Large intestine (tissue), 3 donors: Measurements from ENCODE around the gene PLS1. TPM values are rescaled to one million over a fixed set of nuclear protein-coding genes. Genes with fewer than 3 reads are reported as not detected.
"Not testable (repeated sequence)": the region's sequence is repeated elsewhere in the genome, so short reads cannot be mapped to it uniquely, and the experiment has no call there.

Experiments used
- DNase-seq, 2 donors: peaks; one replicate each; pipeline versions ENCODE4 v3.0.0 to v3.0.0-alpha.2; 2013
- H3K27ac ChIP-seq: one replicate; pipeline ENCODE4 v1.5.1; 2013; ENCODE audit warnings: low read length
- H3K27me3 ChIP-seq: 2 replicates; pipeline ENCODE4 v1.6.1; 2013; ENCODE audit warnings: low read length; ENCODE audit not compliant: control insufficient read depth, insufficient read depth
- H3K36me3 ChIP-seq: 2 replicates; pipeline ENCODE4 v1.6.1; 2013; ENCODE audit warnings: low read length; ENCODE audit not compliant: control insufficient read depth, insufficient read depth
- H3K4me1 ChIP-seq: one replicate; pipeline ENCODE4 v1.6.1; 2013; ENCODE audit warnings: low read length; ENCODE audit not compliant: control insufficient read depth, insufficient read depth
- H3K4me3 ChIP-seq: one replicate; pipeline ENCODE4 v1.5.1; 2013; ENCODE audit warnings: low read length
- H3K9me3 ChIP-seq: one replicate; pipeline ENCODE4 v1.6.1; 2013; ENCODE audit warnings: mild to moderate bottlenecking, low read depth, low read length, moderate library complexity; ENCODE audit not compliant: control insufficient read depth
- WGBS: methylation state at CpG from one replicate; pipeline ENCODE4 v1.1.5; 2013; ENCODE audit warnings: low lambda C conversion rate; ENCODE audit not compliant: insufficient coverage; 5-methylcytosine and 5-hydroxymethylcytosine counted together
- polyA plus RNA-seq: library from polyadenylated mRNA; unstranded; fragments of 120-200 nt; gene quantifications from one replicate; pipeline ENCODE4 v1.2.1, GENCODE V29; 2013

The PLS1 gene
- polyA plus RNA-seq, 1 donor = 44.2 TPM

DNA sequence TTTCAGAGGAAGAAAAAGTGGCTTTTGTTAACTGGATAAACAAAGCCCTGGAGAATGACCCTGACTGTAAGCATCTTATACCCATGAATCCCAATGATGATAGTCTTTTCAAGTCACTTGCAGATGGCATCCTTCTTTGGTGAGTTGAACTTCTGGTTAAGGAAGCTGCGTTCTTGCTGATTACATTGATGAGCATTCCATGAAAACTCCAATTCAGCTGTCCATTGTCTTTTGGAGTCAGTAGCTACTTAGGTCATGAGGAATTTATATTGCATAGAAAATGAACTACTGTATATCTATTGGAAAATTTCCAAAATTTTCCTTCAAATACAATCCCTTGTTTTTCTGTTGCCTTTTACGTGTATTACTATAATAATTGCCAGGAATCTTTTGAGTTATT lies 80.0 kb downstream of the PLS1 start:
- no peaks in the 10 kb centered on the region for H3K4me1 ChIP-seq
- no peak overlapping the region for H3K4me3 ChIP-seq
- no CpG with 5 or more reads among the region's 2 CpGs for WGBS
- no peak for DNase-seq
- no peaks in the 10 kb centered on the region for H3K9me3 ChIP-seq
- H3K36me3 ChIP-seq = no peaks in the 10 kb centered on the region
- no peaks in the 10 kb centered on the region for H3K27me3 ChIP-seq
- H3K27ac ChIP-seq = no peak overlapping the region

DNA sequence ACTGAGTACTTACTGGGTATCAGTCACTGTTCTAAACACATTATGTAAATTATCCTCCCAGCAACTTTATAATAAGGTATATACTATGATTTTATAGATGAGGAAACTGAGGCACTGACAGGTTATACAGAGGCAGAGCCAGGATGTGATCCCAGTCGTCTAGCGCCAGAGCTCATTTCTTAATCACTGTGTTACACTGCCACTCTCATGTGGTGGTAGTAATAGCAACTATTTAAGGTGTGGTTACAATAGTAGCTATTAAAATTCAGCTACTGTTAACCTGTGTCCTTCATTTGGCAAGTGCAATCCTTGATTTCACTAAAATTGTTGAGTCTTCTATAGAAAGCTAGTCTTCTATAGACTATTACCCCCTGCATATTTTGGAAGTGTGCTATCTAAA lies 84.5 kb downstream of the PLS1 start:
- Histone ChIP-seq H3K36me3 (peaks cover 5% of the 10 kb centered on the region), H3K9me3 (no peaks in the 10 kb centered on the region), H3K27ac (no peak overlapping the region), H3K4me3 (no peak overlapping the region), H3K4me1 (no peaks in the 10 kb centered on the region), H3K27me3 (no peaks in the 10 kb centered on the region)
- peak in 1 of 2 donors; percentile 15 for DNase-seq
- 68% methylated on average over 2 of the region's 2 CpGs for WGBS

DNA sequence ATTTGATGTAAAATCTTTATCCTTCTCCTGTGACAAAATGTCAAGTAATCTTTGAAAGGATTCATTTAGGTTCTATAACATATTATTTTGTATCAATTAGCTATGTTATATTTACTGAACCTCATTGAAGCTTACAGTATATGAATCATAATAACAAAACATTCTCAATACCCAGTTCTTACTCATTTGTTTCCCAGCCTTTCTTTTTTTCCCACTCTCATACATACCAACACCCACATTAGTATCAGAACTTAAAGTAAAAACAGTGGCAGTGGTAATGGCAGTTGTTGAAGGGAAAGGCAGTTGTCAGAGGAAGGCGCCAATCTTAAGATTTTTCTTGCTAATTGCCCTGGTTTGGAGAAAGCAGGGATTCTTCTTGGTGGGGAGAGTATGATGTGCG lies 94.4 kb downstream of the PLS1 start:
- no peak for DNase-seq
- Histone ChIP-seq H3K4me3 (no peak overlapping the region), H3K27ac (no peak overlapping the region), H3K4me1 (no peaks in the 10 kb centered on the region), H3K36me3 (peaks cover 5% of the 10 kb centered on the region), H3K9me3 (no peaks in the 10 kb centered on the region), H3K27me3 (no peaks in the 10 kb centered on the region)
- WGBS = no CpG with 5 or more reads among the region's 2 CpGs

DNA sequence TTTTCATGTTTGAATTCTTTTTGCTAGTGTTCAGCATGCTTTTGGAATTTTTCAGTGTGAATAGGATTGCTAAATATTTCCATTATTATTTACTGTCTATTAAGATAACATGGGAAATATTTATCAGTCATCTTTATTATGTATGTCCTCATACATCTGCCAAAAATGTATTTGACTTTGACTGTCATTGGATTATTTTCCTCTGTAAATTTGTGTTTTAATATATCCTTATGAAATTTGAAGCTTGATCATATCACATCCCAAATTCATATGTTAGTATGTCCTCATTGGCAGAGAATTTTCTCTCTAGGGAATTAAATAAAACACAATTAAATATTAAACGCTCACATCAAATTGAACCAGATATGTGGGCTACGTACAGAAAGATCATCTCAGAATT lies 95.3 kb downstream of the PLS1 start:
- H3K36me3 ChIP-seq = peaks cover 3% of the 10 kb centered on the region
- H3K27ac ChIP-seq = no peak overlapping the region
- no peaks in the 10 kb centered on the region for H3K4me1 ChIP-seq
- H3K9me3 ChIP-seq = no peaks in the 10 kb centered on the region
- WGBS = no CpG with 5 or more reads among the region's 2 CpGs
- H3K4me3 ChIP-seq = no peak overlapping the region
- no peaks in the 10 kb centered on the region for H3K27me3 ChIP-seq
- DNase-seq = no peak

DNA sequence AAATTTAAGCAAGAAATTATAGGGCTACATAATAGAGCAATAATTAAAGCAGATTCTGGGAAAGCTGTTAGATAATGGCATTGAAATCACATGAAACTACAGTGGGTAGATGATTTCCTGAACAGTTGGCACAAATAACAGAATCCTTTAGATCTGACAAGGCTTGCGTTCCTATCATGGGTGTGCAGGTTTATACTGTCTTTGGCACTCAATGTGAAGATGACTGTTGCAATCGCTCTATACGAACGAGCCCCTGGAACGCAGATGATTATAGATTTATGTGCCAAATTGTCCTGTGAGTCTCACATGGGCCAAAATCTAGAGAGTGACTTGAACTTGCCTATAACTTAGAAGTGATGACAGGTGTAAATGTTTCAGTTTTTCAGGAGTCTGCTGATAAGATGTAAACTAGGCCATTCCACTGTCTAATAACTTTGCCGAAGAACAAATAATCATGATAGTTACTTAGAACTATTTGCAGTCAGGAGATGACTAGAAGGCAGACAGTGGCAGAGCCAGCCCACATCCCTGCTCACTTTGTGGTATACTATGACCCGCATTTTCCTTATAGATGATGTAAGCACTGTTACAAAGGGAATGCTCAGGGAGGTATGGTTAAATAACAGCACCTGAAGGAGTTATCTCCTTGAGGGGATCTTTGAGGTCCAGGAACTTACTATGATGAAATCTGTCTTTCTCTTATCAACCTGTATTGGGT lies 97.1 kb downstream of the PLS1 start:
- Histone ChIP-seq H3K4me1 (no peaks in the 10 kb centered on the region), H3K27ac (no peak overlapping the region), H3K4me3 (no peak overlapping the region), H3K27me3 (no peaks in the 10 kb centered on the region), H3K36me3 (peaks cover 3% of the 10 kb centered on the region), H3K9me3 (no peaks in the 10 kb centered on the region)
- WGBS = 80% methylated on average over 3 of the region's 7 CpGs
- DNase-seq = peak in 1 of 2 donors; percentile 10

DNA sequence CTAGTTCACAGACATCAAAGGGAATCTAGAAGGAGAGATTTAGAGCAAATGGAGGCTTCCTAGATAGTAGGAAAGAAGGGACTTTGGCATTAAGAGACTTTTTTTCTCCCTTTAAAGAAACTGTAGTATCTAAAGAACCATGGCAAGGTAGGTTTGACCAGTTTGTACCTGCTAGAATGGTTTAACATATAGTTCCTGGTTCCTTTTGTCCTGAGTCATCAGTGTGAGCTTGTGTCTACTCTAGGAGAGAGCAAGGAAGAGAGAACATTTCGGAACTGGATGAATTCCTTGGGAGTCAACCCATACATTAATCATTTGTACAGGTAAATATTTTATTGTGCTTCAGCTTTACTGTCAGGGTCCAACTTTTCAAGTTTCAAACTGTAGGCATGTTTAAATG lies 98.0 kb downstream of the PLS1 start:
- Histone ChIP-seq H3K27me3 (no peaks in the 10 kb centered on the region), H3K4me1 (no peaks in the 10 kb centered on the region), H3K27ac (no peak overlapping the region), H3K4me3 (no peak overlapping the region), H3K9me3 (no peaks in the 10 kb centered on the region), H3K36me3 (peaks cover 3% of the 10 kb centered on the region)
- DNase-seq = peak in 1 of 2 donors; percentile 10
- WGBS = no CpG with 5 or more reads among the region's 1 CpG

DNA sequence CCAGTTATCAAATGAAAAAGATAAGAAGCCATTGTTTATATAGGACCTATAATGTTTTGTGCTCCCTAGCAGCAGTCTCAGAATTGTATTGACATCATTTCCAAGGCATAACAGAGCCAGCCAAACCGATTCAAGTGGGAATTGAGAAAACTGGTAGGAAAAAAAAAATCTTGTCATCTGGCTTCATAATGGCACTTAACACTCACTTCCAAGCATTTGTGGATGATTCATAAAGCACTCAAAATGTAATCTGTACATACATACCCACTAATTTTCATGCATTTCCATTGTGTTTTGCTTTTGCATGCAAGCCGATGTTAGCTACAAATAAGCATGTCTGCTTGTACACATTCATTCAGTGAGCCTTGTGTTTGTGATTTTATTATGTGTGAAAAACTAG lies 109.0 kb downstream of the PLS1 start:
- no peak for DNase-seq
- no peaks in the 10 kb centered on the region for H3K27me3 ChIP-seq
- H3K27ac ChIP-seq = no peak overlapping the region
- no peaks in the 10 kb centered on the region for H3K9me3 ChIP-seq
- no peaks in the 10 kb centered on the region for H3K4me1 ChIP-seq
- no peaks in the 10 kb centered on the region for H3K36me3 ChIP-seq
- H3K4me3 ChIP-seq = no peak overlapping the region
- WGBS = no CpG with 5 or more reads among the region's 2 CpGs

DNA sequence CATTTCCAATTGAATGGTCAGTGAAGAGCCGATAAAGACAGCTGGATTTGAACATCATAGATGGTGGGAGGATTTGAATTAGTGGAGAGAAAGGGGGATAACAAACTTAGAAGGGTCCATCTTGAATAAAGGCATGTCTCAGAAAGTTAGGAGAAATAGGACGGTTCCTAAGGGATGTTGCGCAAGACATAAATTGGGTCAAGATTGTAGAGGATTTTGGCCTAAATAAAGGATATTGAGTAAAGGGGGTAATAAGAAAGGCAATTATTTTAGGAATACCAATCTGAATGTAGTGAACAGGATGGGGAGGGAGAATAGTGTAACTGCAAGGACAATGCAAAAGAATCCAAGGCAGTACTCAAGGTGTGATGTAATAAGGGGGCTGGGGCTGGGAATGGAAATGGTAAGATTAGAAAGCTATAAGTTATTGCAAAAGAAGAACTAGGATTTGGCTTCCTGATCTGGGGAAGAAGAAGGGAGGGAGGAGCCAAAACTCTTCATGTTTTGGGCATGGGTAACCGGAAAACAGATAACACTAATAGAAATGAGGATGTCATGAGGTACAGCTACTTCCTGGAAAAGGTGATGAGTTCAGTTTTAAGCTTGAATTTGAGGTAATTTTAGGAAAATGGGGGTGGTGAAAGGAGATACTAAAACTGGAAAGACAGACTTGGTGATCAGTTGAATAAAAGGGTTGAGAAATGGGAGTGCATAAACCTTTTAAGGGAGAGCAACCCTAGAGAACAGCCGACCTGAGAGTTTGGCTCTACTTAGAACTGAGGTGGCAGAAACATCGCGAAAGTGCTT lies 110.3 kb downstream of the PLS1 start:
- Histone ChIP-seq H3K4me3 (no peak overlapping the region), H3K27ac (no peak overlapping the region), H3K4me1 (no peaks in the 10 kb centered on the region), H3K36me3 (no peaks in the 10 kb centered on the region), H3K9me3 (no peaks in the 10 kb centered on the region), H3K27me3 (no peaks in the 10 kb centered on the region)
- WGBS = 100% methylated on average over 3 of the region's 7 CpGs
- DNase-seq = no peak

DNA sequence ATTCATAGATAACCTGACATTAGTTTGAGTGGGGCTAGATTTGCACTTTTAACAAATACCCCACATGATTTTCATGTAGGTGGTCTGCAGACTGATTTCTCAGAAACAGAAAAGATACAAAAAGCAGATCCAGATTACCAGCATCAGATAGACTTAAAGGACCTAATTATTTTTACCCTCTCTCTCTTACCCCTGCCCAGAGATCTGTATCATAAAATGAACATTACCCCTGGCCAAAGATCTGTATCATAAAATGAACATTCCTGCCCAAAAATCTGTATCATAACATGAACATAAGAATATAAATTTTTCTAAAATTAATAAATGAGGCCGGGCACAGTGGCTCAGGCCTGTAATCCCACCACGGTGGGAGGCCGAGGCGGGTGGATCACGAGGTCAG lies 113.0 kb downstream of the PLS1 start:
- WGBS = no CpG with 5 or more reads among the region's 5 CpGs
- no peak for DNase-seq
- H3K36me3 ChIP-seq = no peaks in the 10 kb centered on the region
- no peak overlapping the region for H3K27ac ChIP-seq
- no peaks in the 10 kb centered on the region for H3K9me3 ChIP-seq
- no peaks in the 10 kb centered on the region for H3K4me1 ChIP-seq
- H3K27me3 ChIP-seq = no peaks in the 10 kb centered on the region
- no peak overlapping the region for H3K4me3 ChIP-seq

DNA sequence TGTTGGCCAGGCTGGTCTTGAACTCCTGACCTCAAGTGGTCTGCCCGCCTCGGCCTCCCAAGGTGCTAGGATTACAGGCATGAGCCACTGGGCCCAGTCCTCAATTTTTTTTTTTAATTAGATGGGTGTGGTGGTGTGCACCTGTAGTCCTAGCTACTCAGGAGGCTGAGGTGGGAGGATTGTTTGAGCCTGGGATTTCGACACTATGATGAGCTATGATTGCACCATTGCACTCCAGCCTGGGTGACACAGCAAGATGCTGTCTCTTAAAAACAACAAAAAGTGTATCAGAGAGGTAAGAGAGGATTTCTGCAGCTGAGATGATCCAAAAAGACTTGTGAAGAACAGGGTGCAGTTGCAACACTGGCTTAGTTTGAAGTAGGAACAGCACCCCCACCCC lies 118.7 kb downstream of the PLS1 start:
- not testable (repeated sequence) for H3K27ac ChIP-seq, H3K9me3 ChIP-seq, H3K27me3 ChIP-seq, H3K4me1 ChIP-seq, DNase-seq, H3K4me3 ChIP-seq, H3K36me3 ChIP-seq
- WGBS = no CpG with 5 or more reads among the region's 3 CpGs
